HepG2 (cell line): ENCODE results near the gene IL18RAP.

Experiments
- CBX5 ChIP-seq: sonication (generic); formaldehyde crosslinking; IDR thresholded peaks from 2 replicates; pipeline ENCODE4 v1.4.0; 2020; ENCODE audit warnings: missing genetic modification reagents, borderline replicate concordance
- MAZ ChIP-seq, 2 experiments: sonication (generic) in 1 of 2; formaldehyde crosslinking in 1 of 2; IDR thresholded peaks; 2 replicates each; pipeline versions ENCODE4 v1.5.0 to v1.6.1; 2012 to 2020; ENCODE audit warnings: low read depth in 2 of 2, mild to moderate bottlenecking in 2 of 2, borderline replicate concordance in 1 of 2, improper control_type of control experiment in 1 of 2, low read length in 1 of 2, missing genetic modification reagents in 1 of 2, moderate library complexity in 1 of 2
- MYC ChIP-seq: sonication (generic); formaldehyde crosslinking; IDR thresholded peaks from 2 replicates; pipeline ENCODE4 v1.9.0; 2021; ENCODE audit warnings: missing genetic modification reagents, borderline replicate concordance
- TEAD2 ChIP-seq: sonication (generic); formaldehyde crosslinking; IDR thresholded peaks from 2 replicates; pipeline ENCODE4 v1.9.0; 2021; ENCODE audit warnings: missing genetic modification reagents
- ZNF253 ChIP-seq: sonication (generic); formaldehyde crosslinking; IDR thresholded peaks from 2 replicates; pipeline ENCODE4 v1.8.0; 2022; ENCODE audit warnings: mild to moderate bottlenecking, missing genetic modification reagents, borderline replicate concordance
- ZNF644 ChIP-seq: IDR thresholded peaks from 2 replicates; pipeline ENCODE4 v1.6.1; 2016; ENCODE audit warnings: low read depth
- TF ChIP-seq, protein P1 (sequence below): sonication (generic); formaldehyde crosslinking; IDR thresholded peaks from 2 replicates; pipeline ENCODE4 v1.5.0; 2020; ENCODE audit warnings: mild to moderate bottlenecking, missing genetic modification reagents, moderate library complexity

GRCh38 chr2:102424754-102425153, 1.8 kb downstream of the IL18RAP start:
- TF ChIP-seq, protein P1, sequence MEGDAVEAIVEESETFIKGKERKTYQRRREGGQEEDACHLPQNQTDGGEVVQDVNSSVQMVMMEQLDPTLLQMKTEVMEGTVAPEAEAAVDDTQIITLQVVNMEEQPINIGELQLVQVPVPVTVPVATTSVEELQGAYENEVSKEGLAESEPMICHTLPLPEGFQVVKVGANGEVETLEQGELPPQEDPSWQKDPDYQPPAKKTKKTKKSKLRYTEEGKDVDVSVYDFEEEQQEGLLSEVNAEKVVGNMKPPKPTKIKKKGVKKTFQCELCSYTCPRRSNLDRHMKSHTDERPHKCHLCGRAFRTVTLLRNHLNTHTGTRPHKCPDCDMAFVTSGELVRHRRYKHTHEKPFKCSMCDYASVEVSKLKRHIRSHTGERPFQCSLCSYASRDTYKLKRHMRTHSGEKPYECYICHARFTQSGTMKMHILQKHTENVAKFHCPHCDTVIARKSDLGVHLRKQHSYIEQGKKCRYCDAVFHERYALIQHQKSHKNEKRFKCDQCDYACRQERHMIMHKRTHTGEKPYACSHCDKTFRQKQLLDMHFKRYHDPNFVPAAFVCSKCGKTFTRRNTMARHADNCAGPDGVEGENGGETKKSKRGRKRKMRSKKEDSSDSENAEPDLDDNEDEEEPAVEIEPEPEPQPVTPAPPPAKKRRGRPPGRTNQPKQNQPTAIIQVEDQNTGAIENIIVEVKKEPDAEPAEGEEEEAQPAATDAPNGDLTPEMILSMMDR (CRISPR knock-in tag), result no peak
- TF ChIP-seq TEAD2 (CRISPR knock-in tag), result no peak
- no peak for TF ChIP-seq MAZ (IDR thresholded peaks at IDR 0.05; ENCODE audit: borderline replicate concordance, low read depth, low read length)
- no peak for TF ChIP-seq MAZ (CRISPR knock-in tag; IDR thresholded peaks at IDR 0.05; ENCODE audit: low read depth)
- no peak for TF ChIP-seq ZNF253 (CRISPR knock-in tag)
- no peak for TF ChIP-seq ZNF644 (CRISPR knock-in tag)
- no peak for TF ChIP-seq MYC (CRISPR knock-in tag)
- TF ChIP-seq CBX5 (CRISPR knock-in tag), result no peak
